ENCODE data around the gene NR6A1.

NR6A1 gene

GRCh38 chr9:124544535-124544934 lies 226.6 kb downstream of the NR6A1 start:
- TF ChIP-seq EZH2 (IDR thresholded peaks at IDR 0.05) (no peak), POLR2AphosphoS5 (IDR thresholded peaks at IDR 0.05; ENCODE audit: borderline replicate concordance, low read depth, low read length) (no peak), FOXP2 (optimal IDR thresholded peaks at IDR 0.05; ENCODE audit: control extremely low read depth, extremely low read length, insufficient read depth) (no peak)
- no peak overlapping the region for H3K9ac ChIP-seq (ENCODE audit: insufficient read length)
- H3K9me3 ChIP-seq (ENCODE audit: low read depth, low read length) = no peaks in the 10 kb centered on the region
- H3K27ac ChIP-seq = no peak overlapping the region
- H3K36me3 ChIP-seq (ENCODE audit: insufficient read depth, low read length) = no peaks in the 10 kb centered on the region
- no peak for DNase-seq (ENCODE audit: low read depth, low spot score)
- H3K4me3 ChIP-seq = no peak overlapping the region

GRCh38 chr9:124541824-124542223 lies 229.3 kb downstream of the NR6A1 start:
- DNase-seq (ENCODE audit: low read depth, low spot score) = no peak

GRCh38 chr9:124537926-124538325 lies 233.2 kb downstream of the NR6A1 start:
- TF ChIP-seq FOXP2 (optimal IDR thresholded peaks at IDR 0.05; ENCODE audit: control extremely low read depth, extremely low read length, insufficient read depth) (no peak), EZH2 (IDR thresholded peaks at IDR 0.05) (no peak), POLR2AphosphoS5 (IDR thresholded peaks at IDR 0.05; ENCODE audit: borderline replicate concordance, low read depth, low read length) (no peak)

More at GRCh38 chr9:124541824-124542223, 229.3 kb downstream of the NR6A1 start:
- no peak overlapping the region for H3K4me3 ChIP-seq
- TF ChIP-seq EZH2 (IDR thresholded peaks at IDR 0.05) (no peak), FOXP2 (optimal IDR thresholded peaks at IDR 0.05; ENCODE audit: control extremely low read depth, extremely low read length, insufficient read depth) (no peak), POLR2AphosphoS5 (IDR thresholded peaks at IDR 0.05; ENCODE audit: borderline replicate concordance, low read depth, low read length) (no peak)
- H3K27ac ChIP-seq = no peak overlapping the region
- H3K36me3 ChIP-seq (ENCODE audit: insufficient read depth, low read length) = no peaks in the 10 kb centered on the region; the same call in 1 of the 2 replicates
- H3K9me3 ChIP-seq (ENCODE audit: low read depth, low read length) = no peaks in the 10 kb centered on the region
- H3K9ac ChIP-seq (ENCODE audit: insufficient read length) = no peak overlapping the region

GRCh38 chr9:124535846-124536245 lies 235.3 kb downstream of the NR6A1 start:
- Histone ChIP-seq H3K9me3 (ENCODE audit: low read depth, low read length) (no peaks in the 10 kb centered on the region), H3K27ac (no peak overlapping the region), H3K36me3 (ENCODE audit: insufficient read depth, low read length) (no peaks in the 10 kb centered on the region; the same call in 1 of the 2 replicates), H3K4me3 (no peak overlapping the region), H3K9ac (ENCODE audit: insufficient read length) (no peak overlapping the region)
- TF ChIP-seq EZH2 (IDR thresholded peaks at IDR 0.05) (no peak), FOXP2 (optimal IDR thresholded peaks at IDR 0.05; ENCODE audit: control extremely low read depth, extremely low read length, insufficient read depth) (no peak)
- DNase-seq (ENCODE audit: low read depth, low spot score) = no peak

More at GRCh38 chr9:124537926-124538325, 233.2 kb downstream of the NR6A1 start:
- H3K36me3 ChIP-seq (ENCODE audit: insufficient read depth, low read length) = no peaks in the 10 kb centered on the region; the same call in 1 of the 2 replicates
- H3K9me3 ChIP-seq (ENCODE audit: low read depth, low read length) = no peaks in the 10 kb centered on the region
- no peak overlapping the region for H3K27ac ChIP-seq
- no peak overlapping the region for H3K4me3 ChIP-seq
- DNase-seq (ENCODE audit: low read depth, low spot score) = no peak
- H3K9ac ChIP-seq (ENCODE audit: insufficient read length) = no peak overlapping the region

GRCh38 chr9:124532897-124533296 lies 238.2 kb downstream of the NR6A1 start:
- Histone ChIP-seq H3K27ac (no peak overlapping the region), H3K4me3 (no peak overlapping the region), H3K36me3 (ENCODE audit: insufficient read depth, low read length) (no peaks in the 10 kb centered on the region; the same call in 1 of the 2 replicates), H3K9me3 (ENCODE audit: low read depth, low read length) (no peaks in the 10 kb centered on the region), H3K9ac (ENCODE audit: insufficient read length) (no peak overlapping the region)
- TF ChIP-seq EZH2 (IDR thresholded peaks at IDR 0.05) (no peak), FOXP2 (optimal IDR thresholded peaks at IDR 0.05; ENCODE audit: control extremely low read depth, extremely low read length, insufficient read depth) (no peak), POLR2AphosphoS5 (IDR thresholded peaks at IDR 0.05; ENCODE audit: borderline replicate concordance, low read depth, low read length) (no peak)
- no peak for DNase-seq (ENCODE audit: low read depth, low spot score)

GRCh38 chr9:124531115-124531514 lies 240.0 kb downstream of the NR6A1 start:
- H3K36me3 ChIP-seq (ENCODE audit: insufficient read depth, low read length) = no peaks in the 10 kb centered on the region
- H3K4me3 ChIP-seq = no peak overlapping the region
- H3K27ac ChIP-seq = no peak overlapping the region
- H3K9me3 ChIP-seq (ENCODE audit: low read depth, low read length) = no peaks in the 10 kb centered on the region
- no peak overlapping the region for H3K9ac ChIP-seq (ENCODE audit: insufficient read length)
- TF ChIP-seq POLR2AphosphoS5 (IDR thresholded peaks at IDR 0.05; ENCODE audit: borderline replicate concordance, low read depth, low read length) = no peak
- no peak for TF ChIP-seq EZH2 (IDR thresholded peaks at IDR 0.05)
- no peak for TF ChIP-seq FOXP2 (optimal IDR thresholded peaks at IDR 0.05; ENCODE audit: control extremely low read depth, extremely low read length, insufficient read depth)
- DNase-seq (ENCODE audit: low read depth, low spot score) = no peak

GRCh38 chr9:124530246-124530645 lies 240.9 kb downstream of the NR6A1 start:
- H3K9ac ChIP-seq (ENCODE audit: insufficient read length) = no peak overlapping the region
- H3K4me3 ChIP-seq = no peak overlapping the region
- no peak overlapping the region for H3K27ac ChIP-seq
- H3K36me3 ChIP-seq (ENCODE audit: insufficient read depth, low read length) = no peaks in the 10 kb centered on the region
- no peak for DNase-seq (ENCODE audit: low read depth, low spot score)
- no peaks in the 10 kb centered on the region for H3K9me3 ChIP-seq (ENCODE audit: low read depth, low read length)
- TF ChIP-seq POLR2AphosphoS5 (IDR thresholded peaks at IDR 0.05; ENCODE audit: borderline replicate concordance, low read depth, low read length) = no peak

- Histone ChIP-seq H3K4me3 (no peak overlapping the region), H3K36me3 (ENCODE audit: insufficient read depth, low read length) (no peaks in the 10 kb centered on the region), H3K9ac (ENCODE audit: insufficient read length) (no peak overlapping the region), H3K27ac (no peak overlapping the region), H3K9me3 (ENCODE audit: low read depth, low read length) (no peaks in the 10 kb centered on the region)
- TF ChIP-seq FOXP2 (optimal IDR thresholded peaks at IDR 0.05; ENCODE audit: control extremely low read depth, extremely low read length, insufficient read depth) (no peak), EZH2 (IDR thresholded peaks at IDR 0.05) (no peak), POLR2AphosphoS5 (IDR thresholded peaks at IDR 0.05; ENCODE audit: borderline replicate concordance, low read depth, low read length) (no peak)
- DNase-seq (ENCODE audit: low read depth, low spot score) = no peak
Observed at GRCh38 chr9:124527781-124528180, 243.3 kb downstream of the NR6A1 start.

- Histone ChIP-seq H3K27ac (no peak overlapping the region), H3K9me3 (ENCODE audit: low read depth, low read length) (no peaks in the 10 kb centered on the region), H3K9ac (ENCODE audit: insufficient read length) (no peak overlapping the region), H3K36me3 (ENCODE audit: insufficient read depth, low read length) (no peaks in the 10 kb centered on the region), H3K4me3 (no peak overlapping the region)
- no peak for DNase-seq (ENCODE audit: low read depth, low spot score)
- TF ChIP-seq POLR2AphosphoS5 (IDR thresholded peaks at IDR 0.05; ENCODE audit: borderline replicate concordance, low read depth, low read length) = no peak
- TF ChIP-seq EZH2 (IDR thresholded peaks at IDR 0.05) = no peak
- no peak for TF ChIP-seq FOXP2 (optimal IDR thresholded peaks at IDR 0.05; ENCODE audit: control extremely low read depth, extremely low read length, insufficient read depth)
Observed at GRCh38 chr9:124526174-124526573, 244.9 kb downstream of the NR6A1 start.
